Esophagus muscularis mucosa (tissue), 4 donors: ENCODE results near the gene IQCH. TPM values are rescaled to one million over a fixed set of nuclear protein-coding genes. Genes with fewer than 3 reads are reported as not detected.

Experiments
- DNase-seq: peaks from one replicate; pipeline ENCODE4 v3.0.0-alpha.2; 2017; ENCODE audit errors: extremely low spot score
- H3K27ac ChIP-seq, 4 donors: fragments of 200-600 bp; sonication (generic); replicated peaks in 1 of 4; 1 replicate in 3 of 4; 2 replicates in 1 of 4; pipeline ENCODE4 v1.5.1; 2016 to 2019; ENCODE audit warnings: mild to moderate bottlenecking in 1 of 4
- H3K27me3 ChIP-seq, 4 donors: fragments of 200-600 bp; sonication (generic); one replicate each; pipeline versions ENCODE4 v1.5.1 to v1.6.0; 2016 to 2019
- H3K36me3 ChIP-seq, 4 donors: fragments of 200-600 bp; sonication (generic); one replicate each; pipeline ENCODE4 v1.5.1; 2016 to 2019
- H3K4me1 ChIP-seq, 4 donors: fragments of 200-600 bp; sonication (generic); one replicate each; pipeline ENCODE4 v1.5.1; 2016 to 2019
- H3K4me3 ChIP-seq, 4 donors: fragments of 200-600 bp; sonication (generic); 1 replicate in 2 of 4; 2 replicates in 2 of 4; pipeline ENCODE4 v1.5.1; 2016 to 2019; ENCODE audit warnings: mild to moderate bottlenecking in 4 of 4, moderate library complexity in 1 of 4
- H3K9me3 ChIP-seq, 4 donors: fragments of 200-600 bp; sonication (generic); 1 replicate in 3 of 4; 2 replicates in 1 of 4; pipeline ENCODE4 v1.5.1; 2016 to 2019
- EP300 ChIP-seq: sonication (generic); formaldehyde crosslinking; IDR thresholded peaks from one replicate; pipeline ENCODE4 v1.6.1; 2017; ENCODE audit warnings: antibody characterized with exemption
- POLR2A ChIP-seq: fragments of 450-650 bp; IDR thresholded peaks from one replicate; pipeline ENCODE4 v1.6.1; 2017; ENCODE audit warnings: antibody characterized with exemption, moderate library complexity, mild to moderate bottlenecking, low read depth
- POLR2AphosphoS5 ChIP-seq, 2 donors: sonication (generic); formaldehyde crosslinking; IDR thresholded peaks; one replicate each; pipeline ENCODE4 v1.6.1; 2017; ENCODE audit warnings: antibody characterized with exemption in 2 of 2
- WGBS: methylation state at CpG from one replicate; pipeline ENCODE4 v1.1.5; 2018; 5-methylcytosine and 5-hydroxymethylcytosine counted together
- intact Hi-C: fragments of 100-400 bp; cut with DNase I; formaldehyde crosslinking; loops from one replicate; pipeline ENCODE4 v1.15.1; 2023
- total RNA-seq, 4 donors: library from RNA; depleted of rRNA; stranded (reverse); fragments of >200 nt; gene quantifications; one replicate each; pipeline versions ENCODE4 v1.1.0 to v1.2.1, GENCODE V29; 2016
- TF ChIP-seq, protein P1 (sequence below), 3 experiments: fragments of 200-600 bp in 2 of 3; fragments of 450-650 bp in 1 of 3; sonication (generic) in 2 of 3; IDR thresholded peaks; one replicate each; pipeline ENCODE4 v1.5.1; 2017 to 2019; ENCODE audit warnings: antibody characterized with exemption in 3 of 3, mild to moderate bottlenecking in 2 of 3, moderate library complexity in 1 of 3

The IQCH gene
- total RNA-seq, 4 donors from 2014 or later: 0.58 to 2.4 (median 1.2) TPM

DNA sequence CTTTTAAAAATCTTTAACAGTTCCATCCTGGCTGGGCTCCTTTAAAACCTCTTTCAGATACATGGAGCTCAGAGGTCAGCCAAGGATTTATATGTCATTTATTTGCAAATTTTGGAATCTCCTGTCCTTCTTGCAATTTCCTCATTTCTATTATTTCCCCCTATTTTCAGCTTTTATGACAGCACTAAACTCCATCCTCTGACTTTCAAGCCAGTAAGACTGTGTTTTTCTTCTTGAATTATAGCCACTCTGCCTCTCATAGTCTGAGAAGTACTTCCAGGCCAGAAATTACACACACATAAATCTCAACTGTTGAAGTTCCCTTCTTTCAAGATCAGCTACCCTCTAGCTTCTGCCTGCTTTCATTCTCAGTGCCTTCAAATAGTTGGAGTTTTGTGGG lies 73.2 kb downstream of the IQCH start:
- Histone ChIP-seq H3K4me1 (no peaks in the 10 kb centered on the region), H3K27me3 (no peaks in the 10 kb centered on the region), H3K4me3 (no peak overlapping the region), H3K36me3 (no peaks in the 10 kb centered on the region), H3K9me3 (peaks cover 0 to 4% (median 0%) of the 10 kb centered on the region in 4 donors), H3K27ac (no peak overlapping the region)
- TF ChIP-seq POLR2AphosphoS5 (IDR thresholded peaks at IDR 0.05): no peak
- no peak for TF ChIP-seq EP300
- no peak for TF ChIP-seq POLR2A
- TF ChIP-seq, protein P1, sequence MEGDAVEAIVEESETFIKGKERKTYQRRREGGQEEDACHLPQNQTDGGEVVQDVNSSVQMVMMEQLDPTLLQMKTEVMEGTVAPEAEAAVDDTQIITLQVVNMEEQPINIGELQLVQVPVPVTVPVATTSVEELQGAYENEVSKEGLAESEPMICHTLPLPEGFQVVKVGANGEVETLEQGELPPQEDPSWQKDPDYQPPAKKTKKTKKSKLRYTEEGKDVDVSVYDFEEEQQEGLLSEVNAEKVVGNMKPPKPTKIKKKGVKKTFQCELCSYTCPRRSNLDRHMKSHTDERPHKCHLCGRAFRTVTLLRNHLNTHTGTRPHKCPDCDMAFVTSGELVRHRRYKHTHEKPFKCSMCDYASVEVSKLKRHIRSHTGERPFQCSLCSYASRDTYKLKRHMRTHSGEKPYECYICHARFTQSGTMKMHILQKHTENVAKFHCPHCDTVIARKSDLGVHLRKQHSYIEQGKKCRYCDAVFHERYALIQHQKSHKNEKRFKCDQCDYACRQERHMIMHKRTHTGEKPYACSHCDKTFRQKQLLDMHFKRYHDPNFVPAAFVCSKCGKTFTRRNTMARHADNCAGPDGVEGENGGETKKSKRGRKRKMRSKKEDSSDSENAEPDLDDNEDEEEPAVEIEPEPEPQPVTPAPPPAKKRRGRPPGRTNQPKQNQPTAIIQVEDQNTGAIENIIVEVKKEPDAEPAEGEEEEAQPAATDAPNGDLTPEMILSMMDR (IDR thresholded peaks at IDR 0.05): no peak
- DNase-seq: no peak
- intact Hi-C loops: no loop called here

DNA sequence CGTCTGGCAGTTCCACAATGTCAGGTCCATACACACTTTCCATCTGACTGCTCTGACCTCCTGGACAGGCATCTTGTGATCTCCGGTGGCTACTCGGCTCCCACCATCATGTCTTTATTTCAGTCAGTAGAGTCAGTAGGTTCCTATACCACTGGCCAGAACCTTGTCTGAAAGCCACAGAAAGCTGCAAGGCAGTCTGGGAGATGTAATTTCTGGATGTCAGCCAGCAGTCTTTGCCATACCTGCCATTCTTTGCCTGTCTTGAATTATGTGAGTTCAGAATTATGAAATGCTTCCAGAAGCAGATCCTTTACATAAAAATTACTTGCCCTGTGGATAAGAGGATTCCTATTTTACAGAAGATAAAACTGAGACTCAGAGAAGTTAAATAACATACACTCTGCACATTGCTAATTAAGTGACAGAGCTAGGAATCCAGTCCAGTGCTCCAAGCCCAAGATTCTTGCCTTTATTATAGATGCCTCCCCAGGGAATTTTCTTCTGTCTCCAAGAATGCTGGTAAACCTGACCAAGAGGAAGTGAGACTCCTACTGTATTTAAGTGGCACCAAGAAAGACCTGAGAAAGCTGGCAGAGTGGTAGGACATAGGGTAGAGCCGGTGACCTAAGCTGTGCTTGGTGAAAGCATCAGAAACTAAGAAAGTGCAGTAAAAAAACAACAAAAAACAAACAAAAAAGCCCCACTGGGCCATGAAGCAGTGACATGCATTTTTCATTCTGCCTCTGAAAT lies 75.6 kb downstream of the IQCH start:
- peaks cover 0 to 4% (median 0%) of the 10 kb centered on the region in 4 donors for H3K9me3 ChIP-seq
- DNase-seq: no peak
- H3K4me3 ChIP-seq: no peak overlapping the region
- no peak overlapping the region for H3K27ac ChIP-seq
- no peaks in the 10 kb centered on the region for H3K4me1 ChIP-seq
- H3K27me3 ChIP-seq: no peaks in the 10 kb centered on the region
- no peaks in the 10 kb centered on the region for H3K36me3 ChIP-seq
- no peak for TF ChIP-seq EP300
- TF ChIP-seq POLR2AphosphoS5 (IDR thresholded peaks at IDR 0.05): no peak
- TF ChIP-seq POLR2A: no peak
- TF ChIP-seq, protein P1 (IDR thresholded peaks at IDR 0.05): no peak
- WGBS: 84% methylated on average over 4 of the region's 4 CpGs
- intact Hi-C loops: no loop called here

DNA sequence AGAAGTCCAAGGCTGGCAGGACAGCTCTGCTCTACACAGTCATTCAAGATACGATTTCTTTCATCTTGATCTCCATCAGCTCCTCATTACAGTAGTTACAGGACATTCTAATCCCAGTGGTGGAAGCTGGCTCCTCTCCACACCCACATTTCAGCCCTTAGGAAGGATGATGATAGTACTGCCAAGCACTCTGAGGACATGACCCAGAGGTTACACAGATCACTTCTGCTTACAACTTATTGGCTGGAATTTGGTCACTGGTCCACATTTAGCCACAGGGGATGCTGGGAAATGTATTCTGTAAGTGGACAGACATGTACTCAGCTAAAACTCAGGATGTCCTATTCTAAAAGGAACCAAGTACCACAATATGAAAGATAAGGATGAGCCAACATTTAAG lies 77.1 kb downstream of the IQCH start:
- intact Hi-C loops: no loop called here
- WGBS: 71% methylated on average over 1 of the region's 1 CpG
- TF ChIP-seq EP300: no peak
- TF ChIP-seq, protein P1 (IDR thresholded peaks at IDR 0.05): no peak
- TF ChIP-seq POLR2AphosphoS5 (IDR thresholded peaks at IDR 0.05): no peak
- TF ChIP-seq POLR2A: no peak
- H3K9me3 ChIP-seq: peaks cover 0 to 4% (median 0%) of the 10 kb centered on the region in 4 donors
- H3K27ac ChIP-seq: no peak overlapping the region
- H3K27me3 ChIP-seq: no peaks in the 10 kb centered on the region
- H3K4me3 ChIP-seq: no peak overlapping the region
- H3K36me3 ChIP-seq: no peaks in the 10 kb centered on the region
- no peaks in the 10 kb centered on the region for H3K4me1 ChIP-seq
- DNase-seq: no peak

DNA sequence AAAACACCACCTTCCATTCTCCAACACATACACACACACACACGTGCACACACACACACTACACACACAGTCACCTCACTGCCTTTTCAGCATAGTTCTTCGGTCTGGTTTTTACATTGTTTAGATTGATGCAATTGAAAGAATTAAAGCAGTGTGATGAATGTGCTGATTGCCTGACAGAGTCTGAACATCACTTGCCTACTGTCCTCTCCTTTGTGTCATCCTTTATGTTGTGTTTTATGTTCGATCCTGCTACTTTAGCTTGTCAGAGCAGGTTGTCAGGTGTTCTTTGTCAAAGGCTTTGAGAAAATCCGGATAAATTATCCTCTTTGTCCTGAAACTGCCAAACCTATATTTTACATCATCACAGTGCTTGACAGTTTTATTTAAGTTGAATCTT lies 80.4 kb downstream of the IQCH start:
- no peaks in the 10 kb centered on the region for H3K36me3 ChIP-seq
- WGBS: 56% methylated on average over 4 of the region's 4 CpGs
- H3K4me1 ChIP-seq: no peaks in the 10 kb centered on the region
- H3K4me3 ChIP-seq: no peak overlapping the region
- H3K9me3 ChIP-seq: no peaks in the 10 kb centered on the region
- no peak for DNase-seq
- H3K27ac ChIP-seq: no peak overlapping the region
- no peaks in the 10 kb centered on the region for H3K27me3 ChIP-seq
- TF ChIP-seq POLR2A (no peak), EP300 (no peak), POLR2AphosphoS5 (IDR thresholded peaks at IDR 0.05) (no peak)
- TF ChIP-seq, protein P1 (IDR thresholded peaks at IDR 0.05): no peak
- intact Hi-C loops: no loop called here
